NCI-H510A (cell line): ENCODE results near the gene CD302.
"Not testable (repeated sequence)": the region's sequence is repeated elsewhere in the genome, so short reads cannot be mapped to it uniquely, and the experiment has no call there.

ENCODE experiments used
- DNase-seq: peaks from one replicate; lab custom pipeline; 2025; lab: John Stamatoyannopoulos, UW

CD302 gene

GRCh38 chr2:159793326-159793725 is 4.7 kb downstream of the CD302 start:
- no peak for DNase-seq

GRCh38 chr2:159792599-159792998 is 5.4 kb downstream of the CD302 start:
- no peak for DNase-seq

DNA sequence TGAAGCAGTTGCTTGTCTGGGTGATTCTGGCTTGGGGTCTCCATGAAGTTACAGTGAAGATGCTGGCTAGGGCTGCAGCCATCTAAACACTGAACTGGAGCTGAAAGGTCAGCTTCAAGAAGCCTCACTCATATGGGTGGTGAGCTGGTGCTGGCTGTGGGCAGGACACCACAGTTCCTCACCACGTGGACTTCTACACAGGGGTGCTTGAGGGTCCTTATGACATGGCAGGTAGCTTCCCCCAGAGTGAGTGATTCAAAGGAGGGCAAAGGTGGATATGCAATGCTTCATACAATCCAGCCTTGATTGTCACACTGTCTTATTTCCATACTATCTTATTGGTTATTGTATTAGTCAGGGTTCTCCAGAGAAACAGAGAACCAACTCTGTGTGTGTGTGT is 6.0 kb downstream of the CD302 start:
- no peak for DNase-seq

DNA sequence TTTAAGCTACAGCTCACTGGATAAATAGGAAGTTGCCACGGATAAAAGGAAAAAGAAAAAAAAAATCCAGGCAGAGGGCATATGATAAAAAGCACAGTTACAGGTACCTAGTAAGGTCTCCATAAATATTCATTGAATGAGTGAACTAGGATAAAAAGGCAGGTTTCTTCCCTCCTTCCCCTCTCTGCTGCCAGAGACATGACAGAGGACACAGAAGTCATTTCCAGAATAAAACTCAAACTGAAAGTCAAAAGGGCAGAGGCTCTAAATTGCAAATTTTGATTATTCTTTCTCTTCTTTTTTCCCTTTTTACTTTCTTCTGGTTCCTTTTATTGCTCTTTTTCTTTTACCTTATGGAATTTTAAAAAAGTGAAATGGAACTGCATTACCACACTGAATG is 7.7 kb downstream of the CD302 start:
- DNase-seq, result no peak

DNA sequence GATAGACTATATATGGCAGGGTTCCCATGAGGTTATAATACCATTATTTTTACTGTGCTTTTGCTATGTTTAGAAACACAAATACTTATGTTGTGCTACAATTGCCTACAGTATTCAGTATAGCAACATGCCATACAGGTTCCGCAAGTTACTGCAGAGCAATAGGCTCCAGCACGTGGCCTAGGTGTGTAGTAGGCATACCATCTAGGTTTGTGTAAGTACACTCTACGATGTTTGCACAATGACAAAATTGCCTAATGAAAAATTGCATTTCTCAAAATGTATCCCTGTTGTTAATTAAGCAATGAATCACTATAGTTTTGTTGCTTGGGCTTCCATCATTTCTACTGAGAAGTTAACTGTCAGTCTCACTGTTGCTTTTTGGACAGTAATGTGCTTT is 9.8 kb downstream of the CD302 start:
- peak; percentile 56 for DNase-seq

DNA sequence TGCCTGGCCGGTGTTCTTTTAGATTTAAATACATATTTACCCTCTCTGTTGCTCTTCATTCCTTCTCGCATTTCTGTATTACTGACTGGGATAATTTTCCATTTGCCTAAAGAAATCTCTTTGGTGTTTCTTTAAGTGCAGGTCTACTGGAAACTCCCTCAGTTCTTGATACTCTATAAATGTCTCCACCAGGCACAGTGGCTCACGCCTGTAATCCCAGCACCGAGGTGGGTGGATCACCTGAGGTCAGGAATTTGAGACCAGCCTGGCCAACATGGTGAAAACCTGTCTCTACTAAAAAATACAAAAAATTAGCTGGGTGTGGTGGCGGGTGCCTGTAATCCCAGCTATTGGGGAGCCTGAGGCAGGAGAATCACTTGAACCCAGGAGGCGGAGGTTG is 10.4 kb downstream of the CD302 start:
- DNase-seq, result not testable (repeated sequence)

DNA sequence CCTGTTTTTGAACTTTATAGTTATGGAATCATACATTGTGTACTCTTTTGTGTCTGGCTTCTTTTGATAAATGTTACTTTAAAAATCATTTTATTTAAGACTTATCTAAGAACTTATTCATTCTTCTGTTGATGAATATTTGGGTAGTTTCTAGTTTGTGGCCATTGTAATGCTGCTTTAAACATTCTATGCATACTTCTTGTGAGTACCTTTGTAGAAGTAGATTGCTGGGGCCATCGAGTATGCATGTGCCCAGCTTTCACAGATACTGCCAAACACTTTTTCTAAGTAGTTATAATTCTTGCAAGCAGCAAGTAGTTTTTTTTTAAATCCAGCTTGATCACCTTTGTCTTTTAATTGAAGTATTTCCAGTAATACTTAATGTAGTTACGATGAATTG is 11.1 kb downstream of the CD302 start:
- no peak for DNase-seq

DNA sequence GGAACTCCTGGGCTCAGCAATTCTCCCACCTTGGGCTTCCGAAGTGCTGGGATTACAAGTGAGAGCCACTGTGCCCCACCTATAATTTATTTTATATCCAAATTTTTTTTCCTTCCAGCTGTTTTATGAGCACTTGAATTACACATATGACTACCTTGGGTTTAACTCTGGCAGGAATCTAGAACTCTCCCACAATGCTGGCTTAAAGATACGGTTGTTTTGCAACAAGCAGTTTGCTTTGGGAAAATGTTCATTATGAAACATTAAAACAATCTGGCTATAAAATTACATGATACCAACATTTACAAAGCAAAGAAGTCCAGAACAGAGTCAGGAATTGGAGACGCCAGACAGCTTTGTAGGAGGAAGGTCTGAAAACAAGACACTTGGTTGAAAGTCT is 12.8 kb downstream of the CD302 start:
- no peak for DNase-seq

DNA sequence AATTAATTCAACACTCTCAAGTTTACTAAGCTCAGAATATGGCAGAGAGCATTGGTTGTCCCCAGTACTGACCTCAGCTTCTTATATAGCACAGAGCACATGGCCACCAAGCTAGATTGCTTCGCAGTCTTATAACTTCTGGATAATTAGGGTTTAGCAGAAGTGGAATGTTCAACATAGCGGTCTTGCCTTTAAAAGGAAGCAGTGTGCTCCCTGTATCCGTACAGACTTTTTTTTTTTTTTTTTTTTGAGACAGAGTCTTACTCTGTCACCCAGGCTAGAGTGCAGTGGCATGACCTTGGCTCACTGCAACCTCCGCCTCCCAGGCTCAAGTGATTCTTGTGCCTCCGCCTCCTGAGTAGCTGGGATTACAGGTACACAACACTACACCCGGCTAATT is 13.3 kb downstream of the CD302 start:
- DNase-seq, result not testable (repeated sequence)

- DNase-seq, result no peak
Measured at GRCh38 chr2:159783556-159783955, 14.5 kb downstream of the CD302 start.

GRCh38 chr2:159776321-159776720 is 21.7 kb downstream of the CD302 start:
- no peak for DNase-seq

DNA sequence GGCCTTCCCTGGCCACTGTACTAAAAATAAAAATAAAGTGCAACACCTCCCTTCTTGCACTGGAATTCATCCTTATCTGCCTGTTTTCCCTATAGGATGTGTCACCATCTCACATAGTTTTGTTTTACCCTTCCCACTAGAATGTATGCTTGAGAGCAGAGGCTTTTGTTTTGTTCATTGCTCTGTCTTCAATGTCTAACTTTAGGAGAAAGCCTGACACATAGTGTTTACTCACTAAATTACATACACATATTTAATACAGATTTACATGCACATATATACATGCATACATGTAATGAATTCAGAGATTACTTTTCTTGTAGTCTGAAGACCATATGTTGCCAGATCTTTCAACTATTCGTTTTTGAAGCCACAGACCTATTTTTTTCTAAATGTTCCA is 23.0 kb downstream of the CD302 start:
- no peak for DNase-seq

DNA sequence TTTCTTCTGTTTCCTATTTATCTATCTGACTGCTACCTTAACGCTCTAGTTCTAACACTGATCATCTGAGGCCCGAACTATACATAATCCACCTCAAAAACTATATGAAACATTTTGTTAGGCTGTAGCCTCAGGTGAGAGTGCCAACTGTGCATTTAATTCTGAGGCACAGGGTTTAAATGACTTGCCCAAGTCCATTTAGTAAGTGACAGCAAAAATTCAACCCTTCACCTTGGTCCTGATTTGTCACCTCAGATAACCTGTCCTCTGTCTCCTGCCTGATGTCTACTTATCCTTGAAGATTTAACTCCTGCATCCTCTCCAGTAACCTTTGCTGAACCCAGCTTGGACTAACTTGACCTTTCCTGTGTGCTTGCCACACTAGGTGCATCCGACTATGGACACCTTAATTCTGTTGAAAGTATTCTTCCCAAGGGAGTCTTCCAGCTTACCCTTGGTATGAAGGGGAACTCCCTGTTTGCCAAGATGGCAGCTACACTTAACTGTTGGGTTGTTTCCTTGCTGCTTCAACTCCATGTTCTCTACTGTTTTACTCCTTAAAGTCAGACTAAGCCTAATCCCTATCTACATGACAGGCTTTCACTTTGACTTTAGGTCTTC is 23.5 kb downstream of the CD302 start:
- DNase-seq, result no peak

DNA sequence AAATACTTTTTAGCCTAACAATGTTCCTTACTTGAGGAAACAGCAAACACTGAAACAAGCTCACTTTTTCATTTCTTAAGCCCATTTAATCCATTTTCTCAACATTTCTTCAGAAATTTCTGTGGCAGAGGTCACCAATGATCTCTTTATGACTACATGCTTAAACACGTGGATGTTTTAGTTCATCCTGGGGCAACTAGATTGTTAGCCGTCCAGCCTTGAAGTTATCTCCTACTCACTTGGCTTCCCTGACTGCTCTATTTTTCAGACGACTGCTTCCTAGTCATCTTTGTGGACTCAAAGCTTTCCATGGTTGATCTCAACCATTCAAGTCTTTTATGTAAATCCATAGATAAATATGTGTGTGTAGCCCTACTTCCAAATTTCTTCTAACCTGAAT is 24.1 kb downstream of the CD302 start:
- DNase-seq, result no peak

DNA sequence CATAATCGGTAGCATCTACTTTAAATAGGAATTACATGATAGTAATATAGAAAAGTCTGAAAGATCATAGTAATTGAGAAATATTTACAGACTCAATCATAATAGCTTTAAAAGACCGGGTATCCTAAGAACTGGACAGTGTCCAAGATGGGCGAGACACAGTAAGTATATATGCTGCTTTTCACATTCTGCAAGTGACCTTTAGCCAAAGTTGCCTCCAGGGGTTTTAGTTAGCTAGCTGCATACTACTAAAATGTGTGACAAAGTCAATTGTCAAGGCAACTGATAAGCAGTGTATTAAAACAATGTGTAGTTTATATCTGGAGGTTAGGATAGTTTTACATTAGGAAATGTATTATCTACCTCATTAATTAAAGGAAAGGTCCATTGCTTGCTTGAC is 24.6 kb downstream of the CD302 start:
- DNase-seq, result no peak

GRCh38 chr2:159769147-159769546 is 28.9 kb downstream of the CD302 start:
- DNase-seq, result no peak

- DNase-seq, result no peak
Measured at GRCh38 chr2:159762075-159762474, 35.9 kb downstream of the CD302 start.

DNA sequence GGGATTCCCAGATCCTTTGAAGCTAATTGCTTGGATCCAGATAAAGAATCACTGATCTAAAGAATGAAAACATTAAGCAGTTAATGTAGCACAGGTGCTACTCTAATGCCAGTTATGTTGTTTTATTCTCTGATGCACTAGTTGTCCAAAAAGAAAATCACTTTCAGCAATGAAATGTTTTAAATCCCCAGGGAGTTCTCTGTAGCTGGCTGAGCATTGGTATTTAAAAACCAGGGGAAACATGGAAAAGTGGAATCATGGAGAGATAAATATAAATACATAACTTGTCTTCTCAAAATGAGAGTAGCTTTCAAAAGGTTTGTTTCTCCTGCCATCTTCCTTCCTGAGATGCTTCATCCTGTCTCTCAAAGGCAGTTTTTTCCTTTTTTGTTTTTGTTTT is 37.7 kb downstream of the CD302 start:
- no peak for DNase-seq

DNA sequence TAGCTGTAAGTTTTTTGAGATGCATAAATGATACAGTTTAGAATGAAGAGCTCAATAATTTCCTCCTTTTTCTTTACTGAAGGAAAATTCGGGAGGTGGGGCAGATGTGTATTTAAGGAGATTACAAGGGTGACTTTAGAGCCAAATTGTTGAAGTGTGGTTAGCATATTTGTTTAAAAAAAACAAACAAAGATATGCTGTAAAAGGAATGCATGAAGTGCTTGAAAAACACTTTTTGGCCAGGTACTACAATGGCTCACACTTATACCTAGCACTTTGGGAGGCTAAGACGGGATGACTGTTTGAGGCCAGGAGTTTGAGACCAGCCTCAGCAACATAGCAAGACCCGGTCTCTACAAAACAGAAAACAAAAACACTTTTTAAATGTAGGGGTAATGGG is 38.4 kb downstream of the CD302 start:
- no peak for DNase-seq

DNA sequence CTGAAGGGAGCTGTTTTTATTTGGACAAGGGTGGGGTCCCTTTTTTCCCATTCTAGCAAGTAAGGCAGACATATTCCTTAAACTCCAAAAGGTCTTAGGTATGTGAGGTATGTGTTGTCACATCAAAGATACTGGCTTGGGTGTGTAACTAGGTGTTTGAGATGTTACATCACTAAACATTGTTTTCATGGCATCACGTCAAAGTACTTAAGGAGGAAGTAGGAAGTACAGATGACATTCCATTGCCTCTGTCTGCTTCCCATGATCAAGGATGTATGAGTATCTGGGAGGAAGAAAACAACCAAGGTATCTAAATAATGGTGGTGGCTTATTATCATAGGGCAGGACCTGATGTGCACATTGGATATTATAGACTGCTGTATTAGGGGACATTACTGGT is 39.3 kb downstream of the CD302 start:
- no peak for DNase-seq

DNA sequence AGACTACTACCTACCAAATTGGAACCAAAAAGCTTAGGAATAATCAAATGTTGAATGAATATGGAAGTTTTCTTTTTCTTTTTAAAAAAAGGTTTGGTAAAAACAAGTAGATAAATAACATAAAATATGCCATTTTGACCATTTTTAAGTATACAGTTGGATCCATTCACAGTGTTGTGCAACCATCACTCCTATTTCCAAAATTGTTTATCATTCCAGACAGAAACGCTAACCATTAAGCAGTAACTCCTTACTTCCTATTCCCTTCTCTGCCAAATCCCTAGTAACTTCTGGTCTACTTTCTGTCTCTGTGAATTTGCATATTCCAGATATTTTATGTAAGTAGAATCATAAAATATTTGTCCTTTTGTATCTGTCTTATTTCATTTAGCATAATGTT is 39.8 kb downstream of the CD302 start:
- DNase-seq, result no peak

- no peak for DNase-seq
Measured at GRCh38 chr2:159755788-159756187, 42.2 kb downstream of the CD302 start.

- DNase-seq, result no peak
Measured at GRCh38 chr2:159755014-159755413, 43.0 kb downstream of the CD302 start.

- no peak for DNase-seq
Measured at GRCh38 chr2:159753797-159754196, 44.2 kb downstream of the CD302 start.

GRCh38 chr2:159750873-159751272 is 47.1 kb downstream of the CD302 start:
- DNase-seq, result no peak
